ENCODE results near the gene TIMP3.

The TIMP3 gene

DNA sequence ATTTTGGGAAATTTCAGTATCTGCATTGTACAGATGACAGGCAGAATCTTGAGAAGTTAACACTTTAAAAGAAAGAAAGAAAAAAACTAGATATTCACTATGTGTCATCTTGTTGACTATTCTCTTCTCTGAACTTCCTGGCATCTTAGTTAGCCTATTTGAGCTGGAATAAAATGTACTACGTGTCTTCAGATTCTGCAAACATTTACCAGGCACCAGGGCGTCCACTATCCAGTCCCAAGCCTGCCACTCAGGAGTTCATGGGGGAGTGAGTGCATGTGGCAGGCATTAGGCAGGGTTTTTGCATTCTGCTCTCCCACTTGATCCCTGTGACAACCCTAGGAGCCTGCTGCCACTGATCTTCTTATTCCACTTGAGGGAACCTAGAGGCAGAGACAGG, 25.0 kb downstream of the TIMP3 start:
- Histone ChIP-seq H3K27me3 (no peaks in the 10 kb centered on the region), H3K36me3 (no peaks in the 10 kb centered on the region), H3K4me3 (ENCODE audit: low read depth in 1 of 2, low read length in 1 of 2) (no peak overlapping the region), H3K27ac (no peak overlapping the region), H3K9me3 (no peaks in the 10 kb centered on the region), H3K4me1 (ENCODE audit: control insufficient read depth in 1 of 2, insufficient read depth in 1 of 2, low read depth in 1 of 2, low read length in 1 of 2) (no peaks in the 10 kb centered on the region)
- TF ChIP-seq, protein P1, sequence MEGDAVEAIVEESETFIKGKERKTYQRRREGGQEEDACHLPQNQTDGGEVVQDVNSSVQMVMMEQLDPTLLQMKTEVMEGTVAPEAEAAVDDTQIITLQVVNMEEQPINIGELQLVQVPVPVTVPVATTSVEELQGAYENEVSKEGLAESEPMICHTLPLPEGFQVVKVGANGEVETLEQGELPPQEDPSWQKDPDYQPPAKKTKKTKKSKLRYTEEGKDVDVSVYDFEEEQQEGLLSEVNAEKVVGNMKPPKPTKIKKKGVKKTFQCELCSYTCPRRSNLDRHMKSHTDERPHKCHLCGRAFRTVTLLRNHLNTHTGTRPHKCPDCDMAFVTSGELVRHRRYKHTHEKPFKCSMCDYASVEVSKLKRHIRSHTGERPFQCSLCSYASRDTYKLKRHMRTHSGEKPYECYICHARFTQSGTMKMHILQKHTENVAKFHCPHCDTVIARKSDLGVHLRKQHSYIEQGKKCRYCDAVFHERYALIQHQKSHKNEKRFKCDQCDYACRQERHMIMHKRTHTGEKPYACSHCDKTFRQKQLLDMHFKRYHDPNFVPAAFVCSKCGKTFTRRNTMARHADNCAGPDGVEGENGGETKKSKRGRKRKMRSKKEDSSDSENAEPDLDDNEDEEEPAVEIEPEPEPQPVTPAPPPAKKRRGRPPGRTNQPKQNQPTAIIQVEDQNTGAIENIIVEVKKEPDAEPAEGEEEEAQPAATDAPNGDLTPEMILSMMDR (IDR thresholded peaks at IDR 0.05), result no peak

GRCh38 chr22:32827049-32827602, 25.6 kb downstream of the TIMP3 start:
- H3K27me3 ChIP-seq, result no peaks in the 10 kb centered on the region
- no peaks in the 10 kb centered on the region for H3K9me3 ChIP-seq
- TF ChIP-seq, protein P1 (IDR thresholded peaks at IDR 0.05), result no peak
- no peaks in the 10 kb centered on the region for H3K36me3 ChIP-seq
- H3K4me1 ChIP-seq (ENCODE audit: control insufficient read depth in 1 of 2, insufficient read depth in 1 of 2, low read depth in 1 of 2, low read length in 1 of 2), result no peaks in the 10 kb centered on the region
- H3K4me3 ChIP-seq (ENCODE audit: low read depth in 1 of 2, low read length in 1 of 2), result no peak overlapping the region
- no peak overlapping the region for H3K27ac ChIP-seq

DNA sequence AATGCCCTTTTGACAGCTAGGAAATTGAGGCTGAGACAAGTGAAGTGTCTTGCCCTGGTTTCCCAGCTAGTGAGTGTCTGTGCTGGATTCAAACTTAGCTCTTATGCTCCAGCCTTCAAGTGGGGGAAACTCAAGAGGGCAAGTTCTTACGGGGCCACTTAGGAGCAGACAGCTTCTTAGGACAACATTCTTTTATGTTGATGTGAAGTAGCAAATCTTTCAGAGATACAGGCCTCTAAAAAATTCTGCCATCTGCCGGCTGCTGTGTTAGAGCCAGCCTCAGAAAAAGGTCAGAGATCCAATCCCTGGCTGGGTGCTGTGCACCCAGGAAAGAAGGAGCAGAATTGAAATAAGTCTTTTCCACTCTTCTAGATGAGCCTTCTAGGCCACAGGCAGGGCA, 26.6 kb downstream of the TIMP3 start:
- Histone ChIP-seq H3K27ac (no peak overlapping the region), H3K27me3 (no peaks in the 10 kb centered on the region), H3K4me3 (ENCODE audit: low read depth in 1 of 2, low read length in 1 of 2) (no peak overlapping the region), H3K4me1 (ENCODE audit: control insufficient read depth in 1 of 2, insufficient read depth in 1 of 2, low read depth in 1 of 2, low read length in 1 of 2) (no peaks in the 10 kb centered on the region), H3K36me3 (no peaks in the 10 kb centered on the region), H3K9me3 (no peaks in the 10 kb centered on the region)
- TF ChIP-seq, protein P1 (IDR thresholded peaks at IDR 0.05), result no peak

DNA sequence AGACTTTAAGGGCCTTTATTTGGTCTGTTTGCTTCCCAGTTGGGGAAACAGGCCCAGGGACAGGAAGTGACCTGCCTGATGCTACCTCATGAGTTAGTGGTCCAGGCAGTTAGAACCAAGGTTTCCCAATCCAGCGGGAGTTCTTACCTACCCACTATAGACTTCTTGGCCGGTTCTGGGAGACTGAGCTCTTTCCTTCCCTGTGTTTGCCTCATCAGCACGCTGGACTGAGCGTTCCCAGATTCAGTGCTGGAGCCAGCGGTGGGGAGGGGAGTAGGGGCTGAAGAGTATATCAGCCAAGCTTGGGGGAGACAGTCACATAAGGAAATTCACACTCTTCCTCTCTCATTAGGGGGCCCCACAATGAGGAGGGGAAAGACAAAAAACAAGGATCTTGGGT, 27.1 kb downstream of the TIMP3 start:
- no peaks in the 10 kb centered on the region for H3K4me1 ChIP-seq (ENCODE audit: control insufficient read depth in 1 of 2, insufficient read depth in 1 of 2, low read depth in 1 of 2, low read length in 1 of 2)
- H3K27ac ChIP-seq, result no peak overlapping the region
- no peaks in the 10 kb centered on the region for H3K27me3 ChIP-seq
- no peaks in the 10 kb centered on the region for H3K36me3 ChIP-seq
- TF ChIP-seq, protein P1 (IDR thresholded peaks at IDR 0.05), result no peak
- no peak overlapping the region for H3K4me3 ChIP-seq (ENCODE audit: low read depth in 1 of 2, low read length in 1 of 2)
- H3K9me3 ChIP-seq, result no peaks in the 10 kb centered on the region

GRCh38 chr22:32829451-32829851, 27.9 kb downstream of the TIMP3 start:
- H3K27ac ChIP-seq, result no peak overlapping the region
- no peaks in the 10 kb centered on the region for H3K36me3 ChIP-seq
- no peaks in the 10 kb centered on the region for H3K27me3 ChIP-seq
- no peaks in the 10 kb centered on the region for H3K9me3 ChIP-seq
- H3K4me1 ChIP-seq (ENCODE audit: control insufficient read depth in 1 of 2, insufficient read depth in 1 of 2, low read depth in 1 of 2, low read length in 1 of 2), result no peaks in the 10 kb centered on the region
- H3K4me3 ChIP-seq (ENCODE audit: low read depth in 1 of 2, low read length in 1 of 2), result no peak overlapping the region
- TF ChIP-seq, protein P1 (IDR thresholded peaks at IDR 0.05), result no peak

DNA sequence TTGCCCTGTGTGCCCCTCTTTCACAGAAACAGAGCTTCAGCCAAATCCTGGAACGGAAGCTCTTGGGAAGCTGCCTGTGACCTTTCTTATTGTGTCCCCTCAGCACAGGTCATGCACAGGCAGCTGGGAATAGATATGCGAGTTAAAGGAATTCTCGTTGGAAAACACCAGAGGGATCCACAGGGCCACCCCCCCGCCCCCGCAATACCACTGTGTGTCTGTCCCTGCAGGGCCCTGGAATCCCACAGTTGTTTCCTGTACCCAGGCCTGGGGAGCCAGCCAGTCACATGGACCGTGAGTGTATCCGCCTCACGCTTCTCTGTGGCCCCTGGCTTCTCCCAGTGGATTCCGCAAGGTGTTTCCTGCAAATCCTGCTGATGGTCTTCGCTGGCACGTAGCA, 29.0 kb downstream of the TIMP3 start:
- Histone ChIP-seq H3K27me3 (no peaks in the 10 kb centered on the region), H3K4me3 (ENCODE audit: low read depth in 1 of 2, low read length in 1 of 2) (no peak overlapping the region), H3K36me3 (no peaks in the 10 kb centered on the region), H3K4me1 (ENCODE audit: control insufficient read depth in 1 of 2, insufficient read depth in 1 of 2, low read depth in 1 of 2, low read length in 1 of 2) (no peaks in the 10 kb centered on the region), H3K27ac (no peak overlapping the region), H3K9me3 (no peaks in the 10 kb centered on the region)
- TF ChIP-seq, protein P1 (IDR thresholded peaks at IDR 0.05), result no peak
